ENCODE results near the gene MUSK. TPM values are rescaled to one million over a fixed set of nuclear protein-coding genes. Genes with fewer than 3 reads are reported as not detected.
A peak's percentile ranks its signal among the peaks of the same experiment; 100 is the strongest.

MUSK gene
- total and polyA plus RNA-seq, 2 experiments from 2014 or later = not detected

- H3K36me3 Mint-ChIP-seq (ENCODE audit: low read depth) = no peaks in the 10 kb centered on the region
- no peaks in the 10 kb centered on the region for H3K36me3 ChIP-seq (ENCODE audit: insufficient read depth)
- H2AFZ ChIP-seq = peak overlapping the region; percentile 36; the same call in 1 of the 2 replicates
- H3K4me1 Mint-ChIP-seq = peaks cover 16% of the 10 kb centered on the region
- H3K4me3 ChIP-seq = no peak overlapping the region
- H3K9me3 Mint-ChIP-seq = no peaks in the 10 kb centered on the region; the same call in 2 of the 3 replicates
- no peak overlapping the region for H3K27ac ChIP-seq (ENCODE audit: low read depth)
- ATAC-seq = peak; percentile 82
- H3K4me1 ChIP-seq (ENCODE audit: insufficient read depth) = 0 out of 2 replicates have a peak, but pooled peaks cover 6% of the 10 kb centered on the region
- peak; percentile 52 for DNase-seq (ENCODE audit: low spot score)
- H3K27me3 ChIP-seq (ENCODE audit: insufficient read depth) = no peaks in the 10 kb centered on the region
- H3K9me2 ChIP-seq (ENCODE audit: insufficient read depth) = no peaks in the 10 kb centered on the region; the same call in 1 of the 2 replicates
- no peaks in the 10 kb centered on the region for H3K27me3 Mint-ChIP-seq (ENCODE audit: insufficient read depth, low read depth, poor library complexity)
- no peaks in the 10 kb centered on the region for H3F3A ChIP-seq (replicated peaks; ENCODE audit: low read depth)
- H3K4me3 Mint-ChIP-seq = no peak overlapping the region
- no peaks in the 10 kb centered on the region for H3K79me2 ChIP-seq (replicated peaks; ENCODE audit: insufficient read depth)
- no peak overlapping the region for H3K4me2 ChIP-seq
- no peaks in the 10 kb centered on the region for H4K20me1 ChIP-seq (replicated peaks; ENCODE audit: insufficient read depth)
- TF ChIP-seq CREB1 (CRISPR knock-in tag; IDR thresholded peaks at IDR 0.05; ENCODE audit: low read depth) (no peak), STAT1 (IDR thresholded peaks at IDR 0.05; ENCODE audit: unreplicated experiment) (no peak), EZH2 (IDR thresholded peaks at IDR 0.05; ENCODE audit: low read depth, unreplicated experiment) (no peak), ZNF331 (CRISPR knock-in tag; IDR thresholded peaks at IDR 0.05; ENCODE audit: low read depth) (no peak), REST (IDR thresholded peaks at IDR 0.05; ENCODE audit: unreplicated experiment) (no peak), ZNF462 (CRISPR knock-in tag; IDR thresholded peaks at IDR 0.05) (no peak), CTCF (conservative IDR thresholded peaks at IDR 0.05; ENCODE audit: low read depth in 2 of 2) (no peak), JUNB (IDR thresholded peaks at IDR 0.05; ENCODE audit: unreplicated experiment) (no peak), POLR2AphosphoS5 (IDR thresholded peaks at IDR 0.05; ENCODE audit: low read depth) (no peak), EZH2phosphoT487 (IDR thresholded peaks at IDR 0.05; ENCODE audit: unreplicated experiment) (no peak), ZNF114 (CRISPR knock-in tag; IDR thresholded peaks at IDR 0.05) (no peak), ETS1 (IDR thresholded peaks at IDR 0.05) (no peak), NANOG (IDR thresholded peaks at IDR 0.05; ENCODE audit: borderline replicate concordance) (no peak)
- no peak overlapping the region for H3K27ac Mint-ChIP-seq
Observed at GRCh38 chr9:110742741-110743371, 74.3 kb downstream of the MUSK start.

Measured in GM23338 (cell line).